Skeletal muscle tissue (tissue), 4 donors: ENCODE data around the gene TRIM38. TPM values are rescaled to one million over a fixed set of nuclear protein-coding genes. Genes with fewer than 3 reads are reported as not detected.

Experiments
- H3K27ac ChIP-seq: one replicate; pipeline ENCODE4 v1.7.0; 2013; ENCODE audit warnings: mild to moderate bottlenecking, low read depth, low read length, inconsistent platforms
- H3K27me3 ChIP-seq, 3 donors: one replicate each; pipeline ENCODE4 v1.7.0; 2013; ENCODE audit warnings: low read length in 3 of 3; ENCODE audit not compliant: control insufficient read depth in 3 of 3, insufficient read depth in 3 of 3
- H3K36me3 ChIP-seq, 3 donors: one replicate each; pipeline ENCODE4 v1.7.0; 2013; ENCODE audit warnings: low read length in 3 of 3; ENCODE audit not compliant: control insufficient read depth in 3 of 3, insufficient read depth in 3 of 3
- H3K4me1 ChIP-seq, 3 donors: one replicate each; pipeline ENCODE4 v1.7.0; 2013; ENCODE audit warnings: low read length in 3 of 3, mild to moderate bottlenecking in 3 of 3; ENCODE audit not compliant: control insufficient read depth in 3 of 3, insufficient read depth in 3 of 3
- H3K4me3 ChIP-seq, 3 donors: one replicate each; pipeline ENCODE4 v1.7.0; 2013; ENCODE audit warnings: low read length in 3 of 3
- H3K9ac ChIP-seq, 3 donors: one replicate each; pipeline ENCODE4 v1.7.0; 2013; ENCODE audit warnings: low read length in 3 of 3, mild to moderate bottlenecking in 3 of 3, moderate library complexity in 2 of 3, low read depth in 1 of 3
- H3K9me3 ChIP-seq, 3 donors: one replicate each; pipeline ENCODE4 v1.7.0; 2013; ENCODE audit warnings: low read length in 3 of 3; ENCODE audit not compliant: control insufficient read depth in 3 of 3
- total RNA-seq: library from RNA; depleted of rRNA; stranded (reverse); fragments of >200 nt; gene quantifications from one replicate; pipeline ENCODE4 v1.2.3, GENCODE V29; 2014
- donor health status: Osteomylitis.

TRIM38 gene
- total RNA-seq, 1 donor from 2014 or later = 5.2 TPM

DNA sequence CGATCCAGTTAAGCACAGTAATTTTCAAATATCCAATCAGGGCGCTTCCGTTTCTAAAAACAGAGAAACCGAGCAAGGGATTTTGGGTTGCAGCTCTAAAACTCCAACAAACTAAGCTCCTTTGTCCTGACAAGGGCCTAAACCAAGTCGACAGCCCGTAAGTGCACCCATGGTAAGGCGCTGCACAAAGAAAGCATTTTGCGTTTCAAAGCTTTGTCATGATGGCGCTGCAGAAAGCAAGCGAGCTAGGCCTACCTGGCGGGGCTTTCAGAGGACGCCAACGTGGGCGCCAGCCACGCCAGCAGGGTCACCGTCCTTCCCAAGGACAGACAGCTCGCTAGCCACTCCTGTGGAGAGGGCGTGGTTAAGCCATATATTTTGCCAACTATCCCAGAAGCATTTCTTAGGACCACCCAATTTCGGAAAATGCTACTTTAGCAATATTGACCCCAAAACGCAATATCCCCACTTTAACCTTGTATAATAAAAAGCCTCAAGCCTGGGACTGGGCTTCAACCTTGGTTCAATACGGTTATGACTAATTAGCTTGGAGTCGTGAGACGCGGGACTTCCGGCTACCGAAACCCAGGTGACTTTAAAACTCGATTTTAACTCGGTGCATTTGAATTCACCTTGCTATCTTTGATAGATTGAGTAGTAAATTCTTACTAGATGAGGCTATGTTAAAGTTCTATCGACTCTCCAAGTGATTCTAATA is 53.8 kb downstream of the TRIM38 start:
- H3K9ac ChIP-seq = peak overlapping the region in 1 of 3 donors; percentile 61

DNA sequence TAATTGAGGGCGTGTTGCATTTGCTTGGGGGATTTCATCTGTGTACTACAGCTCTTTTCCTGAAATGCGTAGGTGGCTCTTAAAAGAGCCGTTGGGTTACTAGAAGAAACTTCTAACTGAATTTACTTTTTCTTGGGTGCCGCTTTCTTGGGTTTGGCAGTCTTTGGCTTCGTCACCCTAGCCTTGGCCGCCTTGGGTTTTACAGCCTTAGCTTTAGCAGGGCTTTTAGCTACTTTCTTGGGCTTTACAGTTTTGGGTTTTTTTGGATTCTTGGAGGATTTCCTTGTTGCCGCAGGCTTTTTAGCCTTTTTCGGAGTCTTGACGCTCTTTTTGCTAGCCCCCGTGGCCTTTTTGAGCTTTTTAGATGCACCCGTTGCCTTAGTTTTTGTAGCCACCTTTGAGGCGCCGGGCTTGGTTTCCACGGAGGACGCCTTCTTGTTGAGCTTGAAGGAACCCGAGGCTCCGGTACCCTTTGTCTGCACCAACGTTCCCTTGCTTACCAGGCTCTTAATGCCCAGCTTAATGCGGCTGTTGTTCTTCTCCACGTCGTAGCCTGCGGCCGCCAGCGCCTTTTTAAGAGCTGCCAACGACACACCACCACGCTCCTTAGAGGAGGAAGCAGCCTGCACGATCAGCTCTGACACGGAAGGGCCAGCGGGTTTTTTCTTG is 54.5 kb downstream of the TRIM38 start:
- Histone ChIP-seq H3K4me3 (peak overlapping the region; percentile 50 to 63 (median 63)), H3K27ac (no peak overlapping the region), H3K27me3 (peaks cover 0 to 40% (median 38%) of the 10 kb centered on the region in 3 donors), H3K9me3 (no peaks in the 10 kb centered on the region), H3K9ac (peak overlapping the region; percentile 25 to 62 (median 61)), H3K36me3 (no peaks in the 10 kb centered on the region), H3K4me1 (peaks cover 12 to 21% (median 15%) of the 10 kb centered on the region in 3 donors)

More for the DNA sequence above, 53.8 kb downstream of the TRIM38 start:
- Histone ChIP-seq H3K27me3 (peaks cover 0 to 35% (median 31%) of the 10 kb centered on the region in 3 donors), H3K27ac (no peak overlapping the region), H3K36me3 (no peaks in the 10 kb centered on the region), H3K4me1 (peaks cover 9 to 15% (median 11%) of the 10 kb centered on the region in 3 donors), H3K9me3 (no peaks in the 10 kb centered on the region), H3K4me3 (peak overlapping the region; percentile 0 to 63 (median 50))

DNA sequence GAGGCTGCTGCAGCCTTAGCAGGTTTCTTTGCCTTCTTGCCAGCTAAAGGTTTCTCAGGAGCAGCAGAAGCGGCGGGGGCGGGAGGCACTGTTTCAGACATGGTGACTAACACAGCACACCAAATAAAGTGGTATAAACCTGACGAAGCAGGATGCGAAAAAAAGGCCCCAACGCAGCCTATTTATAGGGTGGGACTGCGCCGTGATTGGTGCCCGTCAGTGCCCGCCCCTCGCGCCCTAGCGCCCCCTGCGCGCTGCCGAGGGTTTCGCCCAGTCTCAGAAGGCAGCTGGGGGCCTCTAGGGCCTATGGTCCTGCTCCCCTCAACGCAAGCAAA is 55.0 kb downstream of the TRIM38 start:
- Histone ChIP-seq H3K27ac (no peak overlapping the region), H3K4me3 (peak overlapping the region; percentile 50 to 63 (median 63)), H3K4me1 (peaks cover 12 to 25% (median 15%) of the 10 kb centered on the region in 3 donors), H3K9me3 (no peaks in the 10 kb centered on the region), H3K9ac (peak overlapping the region; percentile 25 to 62 (median 61)), H3K27me3 (peaks cover 0 to 40% (median 38%) of the 10 kb centered on the region in 3 donors), H3K36me3 (no peaks in the 10 kb centered on the region)

DNA sequence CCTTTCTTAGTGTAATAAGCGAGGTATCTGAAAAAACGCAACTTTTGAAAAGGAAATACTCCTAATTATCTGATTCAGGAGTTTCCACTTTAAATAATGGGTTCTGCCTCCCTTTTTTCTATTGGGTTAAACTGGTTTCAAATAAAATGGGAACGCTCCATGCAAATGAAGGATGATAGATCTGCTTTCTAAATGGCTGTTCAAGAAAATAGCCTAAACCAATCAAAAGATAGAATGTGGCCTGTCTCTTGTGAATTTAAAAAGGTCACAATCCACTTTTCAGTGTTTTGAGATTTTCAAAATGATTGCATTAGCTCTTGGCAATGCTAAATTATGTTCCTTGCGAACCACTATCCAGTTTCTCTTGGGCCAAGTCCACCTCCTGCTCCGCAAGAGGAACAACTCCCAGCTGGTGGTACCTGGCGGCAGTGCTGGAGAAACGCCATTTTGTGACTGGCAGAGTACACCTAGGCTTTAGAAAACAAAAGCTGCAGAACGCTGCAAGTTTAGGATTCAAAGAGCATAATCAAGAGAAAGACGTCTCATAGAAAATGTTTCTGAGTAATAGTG is 56.7 kb downstream of the TRIM38 start:
- Histone ChIP-seq H3K9me3 (no peaks in the 10 kb centered on the region), H3K27me3 (peaks cover 0 to 46% (median 40%) of the 10 kb centered on the region in 3 donors), H3K27ac (no peak overlapping the region), H3K36me3 (no peaks in the 10 kb centered on the region), H3K4me1 (peaks cover 12 to 25% (median 15%) of the 10 kb centered on the region in 3 donors), H3K9ac (no peak overlapping the region), H3K4me3 (no peak overlapping the region)

DNA sequence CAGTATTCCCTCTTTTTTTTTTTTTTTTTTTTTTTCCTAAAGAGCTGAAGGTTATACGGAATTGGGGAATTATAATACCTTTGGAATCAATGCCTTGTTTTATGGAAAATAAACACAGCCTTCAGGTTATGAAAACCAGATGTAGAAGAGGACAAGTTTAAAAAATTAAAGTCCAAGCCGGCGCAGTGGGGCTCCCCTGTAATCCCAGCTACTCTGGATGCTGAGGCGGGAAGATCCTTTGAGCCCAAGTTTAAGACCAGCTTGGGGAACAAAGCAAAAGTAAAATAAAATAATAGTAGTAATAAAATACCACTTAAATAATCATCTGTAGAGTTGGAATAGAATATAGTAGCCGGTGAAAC is 57.3 kb downstream of the TRIM38 start:
- H3K27ac ChIP-seq = no peak overlapping the region
- no peaks in the 10 kb centered on the region for H3K9me3 ChIP-seq
- peak overlapping the region; percentile 73 to 88 (median 81) for H3K4me3 ChIP-seq
- H3K9ac ChIP-seq = no peak overlapping the region
- H3K4me1 ChIP-seq = peaks cover 12 to 25% (median 15%) of the 10 kb centered on the region in 3 donors
- peaks cover 0 to 52% (median 41%) of the 10 kb centered on the region in 3 donors for H3K27me3 ChIP-seq
- H3K36me3 ChIP-seq = no peaks in the 10 kb centered on the region

DNA sequence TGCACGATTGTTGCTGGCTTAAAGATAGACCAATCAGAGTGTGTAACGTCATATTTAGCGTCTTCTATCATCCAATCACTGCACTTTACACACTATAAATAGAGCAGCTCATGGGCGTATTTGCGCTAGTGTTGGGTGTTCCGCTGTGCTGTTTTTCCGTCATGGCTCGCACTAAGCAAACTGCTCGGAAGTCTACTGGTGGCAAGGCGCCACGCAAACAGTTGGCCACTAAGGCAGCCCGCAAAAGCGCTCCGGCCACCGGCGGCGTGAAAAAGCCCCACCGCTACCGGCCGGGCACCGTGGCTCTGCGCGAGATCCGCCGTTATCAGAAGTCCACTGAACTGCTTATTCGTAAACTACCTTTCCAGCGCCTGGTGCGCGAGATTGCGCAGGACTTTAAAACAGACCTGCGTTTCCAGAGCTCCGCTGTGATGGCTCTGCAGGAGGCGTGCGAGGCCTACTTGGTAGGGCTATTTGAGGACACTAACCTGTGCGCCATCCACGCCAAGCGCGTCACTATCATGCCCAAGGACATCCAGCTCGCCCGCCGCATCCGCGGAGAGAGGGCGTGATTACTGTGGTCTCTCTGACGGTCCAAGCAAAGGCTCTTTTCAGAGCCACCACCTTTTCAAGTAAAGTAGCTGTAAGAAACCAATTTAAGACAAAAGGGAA is 57.9 kb downstream of the TRIM38 start:
- peak overlapping the region; percentile 73 to 88 (median 81) for H3K4me3 ChIP-seq
- H3K27me3 ChIP-seq = peaks cover 0 to 54% (median 46%) of the 10 kb centered on the region in 3 donors
- peak overlapping the region; percentile 48 to 83 (median 82) for H3K9ac ChIP-seq
- no peaks in the 10 kb centered on the region for H3K36me3 ChIP-seq
- peak overlapping the region; percentile 91 for H3K27ac ChIP-seq
- H3K9me3 ChIP-seq = no peaks in the 10 kb centered on the region
- peaks cover 12 to 28% (median 15%) of the 10 kb centered on the region in 3 donors for H3K4me1 ChIP-seq

GRCh38 chr6:26021001-26021349 is 58.4 kb downstream of the TRIM38 start:
- Histone ChIP-seq H3K9me3 (no peaks in the 10 kb centered on the region), H3K4me1 (peaks cover 13 to 33% (median 16%) of the 10 kb centered on the region in 3 donors), H3K36me3 (no peaks in the 10 kb centered on the region), H3K27ac (peak overlapping the region; percentile 91), H3K4me3 (peak overlapping the region; percentile 73 to 88 (median 81)), H3K9ac (peak overlapping the region; percentile 48 to 83 (median 82)), H3K27me3 (peaks cover 0 to 54% (median 49%) of the 10 kb centered on the region in 3 donors)

- no peaks in the 10 kb centered on the region for H3K36me3 ChIP-seq
- peaks cover 0 to 57% (median 49%) of the 10 kb centered on the region in 3 donors for H3K27me3 ChIP-seq
- peak overlapping the region; percentile 64 to 86 (median 83) for H3K9ac ChIP-seq
- peak overlapping the region; percentile 73 to 88 (median 81) for H3K4me3 ChIP-seq
- no peaks in the 10 kb centered on the region for H3K9me3 ChIP-seq
- peaks cover 19 to 39% (median 21%) of the 10 kb centered on the region in 3 donors for H3K4me1 ChIP-seq
- H3K27ac ChIP-seq = peak overlapping the region; percentile 91
Observed at GRCh38 chr6:26021350-26022131, 58.9 kb downstream of the TRIM38 start.

GRCh38 chr6:26022132-26022472 is 59.5 kb downstream of the TRIM38 start:
- Histone ChIP-seq H3K9me3 (no peaks in the 10 kb centered on the region), H3K27ac (peak overlapping the region; percentile 91), H3K27me3 (peaks cover 0 to 56% (median 51%) of the 10 kb centered on the region in 3 donors), H3K4me3 (peak overlapping the region; percentile 73 to 88 (median 81)), H3K9ac (peak overlapping the region; percentile 64 to 86 (median 77)), H3K4me1 (peaks cover 21 to 38% (median 27%) of the 10 kb centered on the region in 3 donors), H3K36me3 (no peaks in the 10 kb centered on the region)
